ENCODE measurements around the gene MYBPH. TPM values are rescaled to one million over a fixed set of nuclear protein-coding genes. Genes with fewer than 3 reads are reported as not detected.

Gene MYBPH
- total and polyA plus RNA-seq, 7 donors = not detected

DNA sequence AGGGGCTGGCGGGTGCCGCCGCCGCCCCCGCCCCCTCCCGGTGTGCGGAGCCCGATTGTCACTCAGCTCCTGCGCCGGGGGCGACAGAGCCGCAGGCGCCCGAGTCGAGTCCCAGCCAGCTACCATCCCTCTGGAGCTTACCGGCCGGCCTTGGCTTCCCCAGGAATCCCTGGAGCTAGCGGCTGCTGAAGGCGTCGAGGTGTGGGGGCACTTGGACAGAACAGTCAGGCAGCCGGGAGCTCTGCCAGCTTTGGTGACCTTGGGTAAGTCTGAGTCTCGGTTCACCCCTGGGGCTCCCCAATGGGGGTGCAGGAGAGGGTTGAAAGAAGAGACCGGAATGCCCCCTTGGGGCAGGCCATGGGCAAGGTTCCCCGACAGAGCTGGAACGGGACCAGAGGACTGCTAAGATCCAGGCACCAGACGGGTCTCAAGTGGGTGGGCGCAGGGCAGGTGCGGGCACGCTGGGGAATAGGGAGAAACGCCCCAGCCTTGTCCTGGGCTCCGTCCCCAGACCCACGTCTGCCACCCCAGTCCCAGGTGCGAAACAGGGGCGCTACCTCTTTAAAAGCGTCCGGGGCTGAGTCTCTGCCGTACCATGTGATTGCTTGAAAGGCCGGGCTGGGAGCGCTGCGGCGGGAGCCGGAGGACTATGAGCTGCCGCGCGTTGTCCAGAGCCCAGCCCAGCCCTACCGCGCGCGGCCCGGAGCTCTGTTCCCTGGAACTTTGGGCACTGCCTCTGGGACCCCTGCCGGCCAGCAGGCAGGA, 47.8 kb downstream of the MYBPH start, which contains the start of gene ADORA1:
Gene ADORA1 (plus strand): TSS at position 61 of the 765 bp plus-strand sequence. CDS start 1,116 bp downstream, outside the sequence.
- intact Hi-C loops (cut with DNase I) = loop anchor here (5.0 kb wide), 1 partner anchor 44 kb away; no protein-coding TSS in a partner anchor
- Histone ChIP-seq H3K4me1 (peaks cover 0 to 27% (median 24%) of the 10 kb centered on the region in 4 donors), H3K36me3 (no peaks in the 10 kb centered on the region), H3K27ac (peak within 1 kb of the TSS in 2 of 4 donors; percentile 27 to 50), H3K4me3 (peak within 1 kb of the TSS; percentile 18 to 51 (median 38)), H3K27me3 (peaks cover 0 to 25% (median 19%) of the 10 kb centered on the region in 3 donors), H3K9me3 (no peaks in the 10 kb centered on the region)
- TF ChIP-seq POLR2A (IDR thresholded peaks at IDR 0.05) (no peak), POLR2AphosphoS5 (IDR thresholded peaks at IDR 0.05) (no peak), EP300 (IDR thresholded peaks at IDR 0.05) (no peak)
- TF ChIP-seq, protein P1, sequence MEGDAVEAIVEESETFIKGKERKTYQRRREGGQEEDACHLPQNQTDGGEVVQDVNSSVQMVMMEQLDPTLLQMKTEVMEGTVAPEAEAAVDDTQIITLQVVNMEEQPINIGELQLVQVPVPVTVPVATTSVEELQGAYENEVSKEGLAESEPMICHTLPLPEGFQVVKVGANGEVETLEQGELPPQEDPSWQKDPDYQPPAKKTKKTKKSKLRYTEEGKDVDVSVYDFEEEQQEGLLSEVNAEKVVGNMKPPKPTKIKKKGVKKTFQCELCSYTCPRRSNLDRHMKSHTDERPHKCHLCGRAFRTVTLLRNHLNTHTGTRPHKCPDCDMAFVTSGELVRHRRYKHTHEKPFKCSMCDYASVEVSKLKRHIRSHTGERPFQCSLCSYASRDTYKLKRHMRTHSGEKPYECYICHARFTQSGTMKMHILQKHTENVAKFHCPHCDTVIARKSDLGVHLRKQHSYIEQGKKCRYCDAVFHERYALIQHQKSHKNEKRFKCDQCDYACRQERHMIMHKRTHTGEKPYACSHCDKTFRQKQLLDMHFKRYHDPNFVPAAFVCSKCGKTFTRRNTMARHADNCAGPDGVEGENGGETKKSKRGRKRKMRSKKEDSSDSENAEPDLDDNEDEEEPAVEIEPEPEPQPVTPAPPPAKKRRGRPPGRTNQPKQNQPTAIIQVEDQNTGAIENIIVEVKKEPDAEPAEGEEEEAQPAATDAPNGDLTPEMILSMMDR (IDR thresholded peaks at IDR 0.05) = no peak
- 1% methylated on average over 51 of the region's 51 CpGs for WGBS, 2 donors
- DNase-seq = peak; percentile 87

DNA sequence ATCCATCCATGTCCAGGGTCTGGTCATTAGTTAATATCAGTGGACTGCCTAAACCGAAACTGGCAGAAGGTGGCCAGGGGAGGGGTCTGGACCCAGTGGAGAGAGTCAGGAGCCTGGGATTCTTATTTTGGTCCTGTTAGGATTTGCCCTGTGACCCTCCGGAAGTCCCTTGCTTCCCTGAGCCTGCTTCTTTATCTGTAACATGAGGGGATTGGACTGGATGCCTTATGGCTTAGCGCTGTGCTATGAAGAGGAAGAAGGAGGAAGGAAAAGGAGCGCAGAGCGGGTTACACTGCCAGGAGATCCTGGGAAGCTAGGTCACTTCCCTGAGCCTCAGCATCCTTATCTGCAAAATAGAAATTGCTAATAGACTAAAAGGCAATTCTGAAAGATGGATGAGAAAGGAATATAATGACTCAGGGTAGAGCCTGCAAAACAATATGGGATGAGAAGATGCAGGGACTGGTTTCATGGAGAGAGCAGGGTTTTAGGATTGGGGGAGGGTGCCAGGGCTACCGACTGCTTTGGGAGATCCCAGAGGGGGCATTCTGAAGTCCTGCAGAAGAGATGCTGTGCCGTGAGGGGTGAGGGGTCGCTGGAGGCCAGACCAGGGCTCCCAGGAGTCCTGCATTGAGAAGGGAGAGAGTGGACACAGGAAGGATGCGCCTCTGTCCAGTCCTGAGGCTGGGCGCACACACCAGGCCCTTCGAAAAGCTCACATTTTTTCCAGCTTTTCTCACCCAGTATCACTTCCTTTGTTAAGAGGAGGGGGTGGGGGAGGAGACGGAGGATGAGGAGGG, 48.6 kb downstream of the MYBPH start:
- intact Hi-C loops (cut with DNase I) = loop anchor here (5.0 kb wide), 1 partner anchor 45 kb away; no protein-coding TSS in a partner anchor
- Histone ChIP-seq H3K4me3 (peak overlapping the region; percentile 18 to 51 (median 38)), H3K27ac (peak overlapping the region in 1 of 4 donors; percentile 50), H3K27me3 (peaks cover 0 to 32% (median 19%) of the 10 kb centered on the region in 3 donors), H3K9me3 (no peaks in the 10 kb centered on the region), H3K4me1 (peaks cover 0 to 27% (median 24%) of the 10 kb centered on the region in 4 donors), H3K36me3 (no peaks in the 10 kb centered on the region)
- TF ChIP-seq EP300 (IDR thresholded peaks at IDR 0.05) (no peak), POLR2AphosphoS5 (IDR thresholded peaks at IDR 0.05) (no peak), POLR2A (IDR thresholded peaks at IDR 0.05) (no peak)
- TF ChIP-seq, protein P1 (IDR thresholded peaks at IDR 0.05) = no peak
- WGBS, 2 donors = 19 to 22% methylated on average over 12 of the region's 12 CpGs
- DNase-seq = no peak

DNA sequence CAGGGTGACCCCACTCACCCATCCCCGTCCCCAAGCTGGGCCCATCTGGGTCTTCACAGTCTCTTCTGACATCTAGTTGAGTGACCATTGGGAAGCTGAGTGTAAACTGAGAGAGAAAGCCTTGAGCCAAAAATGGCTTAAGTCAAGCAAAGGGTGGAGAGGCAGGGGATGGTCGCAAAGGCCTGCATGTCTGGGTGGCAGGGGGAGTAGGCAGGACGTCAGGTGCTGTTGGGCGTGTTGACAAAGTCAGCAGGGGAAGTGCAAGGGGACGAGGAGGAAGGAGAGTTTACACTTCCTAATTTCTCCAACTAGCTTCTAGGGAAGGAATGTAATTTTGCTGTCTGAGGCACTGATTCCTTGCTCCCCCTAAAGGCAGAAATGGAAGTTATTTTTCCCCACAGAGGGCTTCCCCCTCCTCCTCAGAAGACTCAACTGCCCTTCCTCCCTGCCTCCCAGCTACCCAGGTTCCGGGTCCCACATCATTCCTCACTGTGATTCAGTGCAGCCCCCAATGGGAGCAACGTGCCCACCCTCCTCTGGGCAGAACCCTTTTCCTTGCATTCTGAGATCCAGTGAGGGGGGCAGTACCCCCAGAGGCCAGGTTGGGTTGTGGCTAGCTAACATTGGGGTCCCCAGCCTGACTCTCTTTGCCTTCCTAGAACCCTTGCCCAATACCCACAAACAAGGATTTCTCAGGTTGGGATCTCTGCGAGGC, 49.3 kb downstream of the MYBPH start:
- TF ChIP-seq POLR2AphosphoS5 (IDR thresholded peaks at IDR 0.05) (no peak), EP300 (IDR thresholded peaks at IDR 0.05) (no peak), POLR2A (IDR thresholded peaks at IDR 0.05) (no peak)
- TF ChIP-seq, protein P1 (IDR thresholded peaks at IDR 0.05) = no peak
- Histone ChIP-seq H3K4me3 (no peak overlapping the region), H3K36me3 (no peaks in the 10 kb centered on the region), H3K27ac (no peak overlapping the region), H3K9me3 (no peaks in the 10 kb centered on the region), H3K4me1 (peaks cover 0 to 27% (median 24%) of the 10 kb centered on the region in 4 donors), H3K27me3 (peaks cover 0 to 40% (median 19%) of the 10 kb centered on the region in 3 donors)
- intact Hi-C loops (cut with DNase I) = loop anchor here (5.0 kb wide), 1 partner anchor 46 kb away; no protein-coding TSS in a partner anchor
- DNase-seq = no peak
- 31 to 34% methylated on average over 8 of the region's 8 CpGs for WGBS, 2 donors

DNA sequence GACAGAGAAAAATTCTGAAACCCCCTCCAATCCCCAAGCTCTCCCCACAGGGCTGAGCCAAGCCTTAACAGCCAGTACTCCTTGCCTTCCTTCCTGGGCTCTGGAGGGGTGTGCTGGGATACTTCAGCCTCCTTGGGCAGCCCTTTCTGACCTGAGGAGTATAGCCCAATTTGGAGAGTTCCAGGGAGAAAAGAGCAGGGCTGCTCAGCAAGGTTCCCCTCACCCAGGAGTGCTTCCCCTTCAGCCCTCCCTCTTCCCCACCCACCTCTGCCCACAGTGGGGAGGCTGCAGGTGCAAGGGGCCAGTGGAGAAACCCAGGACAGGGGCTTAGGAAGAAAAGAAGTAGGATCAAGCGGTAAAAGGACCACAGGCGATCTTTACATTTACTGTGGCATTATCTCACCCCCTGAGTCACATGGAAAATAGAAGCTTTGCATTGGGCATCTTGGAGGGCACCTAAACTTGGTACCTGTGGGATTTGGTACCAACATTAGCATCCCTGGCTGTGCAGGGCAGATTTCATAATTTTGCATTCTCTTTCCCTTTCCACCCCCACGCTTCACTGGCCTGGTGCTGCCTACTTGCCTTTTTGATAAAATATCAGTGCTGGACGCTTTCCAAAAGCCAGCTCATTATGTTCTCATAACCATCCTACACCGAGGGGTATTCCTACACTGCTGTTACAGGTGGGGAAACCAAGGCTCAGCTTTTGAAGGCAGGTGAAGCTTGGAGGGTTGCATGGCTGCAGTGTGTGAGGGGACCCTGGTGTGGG, 50.9 kb downstream of the MYBPH start:
- H3K4me3 ChIP-seq = no peak overlapping the region
- no peak overlapping the region for H3K27ac ChIP-seq
- intact Hi-C loops (cut with DNase I) = loop anchor here (5.0 kb wide), 1 partner anchor 48 kb away; no protein-coding TSS in a partner anchor
- H3K36me3 ChIP-seq = no peaks in the 10 kb centered on the region
- peaks cover 0 to 27% (median 22%) of the 10 kb centered on the region in 4 donors for H3K4me1 ChIP-seq
- DNase-seq = no peak
- no peaks in the 10 kb centered on the region for H3K9me3 ChIP-seq
- peaks cover 0 to 56% (median 19%) of the 10 kb centered on the region in 3 donors for H3K27me3 ChIP-seq
- no peak for TF ChIP-seq POLR2AphosphoS5 (IDR thresholded peaks at IDR 0.05)
- TF ChIP-seq, protein P1 (IDR thresholded peaks at IDR 0.05) = no peak
- no peak for TF ChIP-seq POLR2A (IDR thresholded peaks at IDR 0.05)
- no peak for TF ChIP-seq EP300 (IDR thresholded peaks at IDR 0.05)
- WGBS, 2 donors = 54 to 81% methylated on average over 5 of the region's 5 CpGs

Measured in sigmoid colon (tissue), 7 donors.